ENCODE data around the gene VASN. TPM values are rescaled to one million over a fixed set of nuclear protein-coding genes. Genes with fewer than 3 reads are reported as not detected.

Gene VASN
- total and polyA plus RNA-seq, 9 of the 15 experiments (the other 6 are each of a cell fraction or from before 2014, with no cell fraction given) = 0.01 to 2.5 (median 0.41) TPM; not detected in 1

DNA sequence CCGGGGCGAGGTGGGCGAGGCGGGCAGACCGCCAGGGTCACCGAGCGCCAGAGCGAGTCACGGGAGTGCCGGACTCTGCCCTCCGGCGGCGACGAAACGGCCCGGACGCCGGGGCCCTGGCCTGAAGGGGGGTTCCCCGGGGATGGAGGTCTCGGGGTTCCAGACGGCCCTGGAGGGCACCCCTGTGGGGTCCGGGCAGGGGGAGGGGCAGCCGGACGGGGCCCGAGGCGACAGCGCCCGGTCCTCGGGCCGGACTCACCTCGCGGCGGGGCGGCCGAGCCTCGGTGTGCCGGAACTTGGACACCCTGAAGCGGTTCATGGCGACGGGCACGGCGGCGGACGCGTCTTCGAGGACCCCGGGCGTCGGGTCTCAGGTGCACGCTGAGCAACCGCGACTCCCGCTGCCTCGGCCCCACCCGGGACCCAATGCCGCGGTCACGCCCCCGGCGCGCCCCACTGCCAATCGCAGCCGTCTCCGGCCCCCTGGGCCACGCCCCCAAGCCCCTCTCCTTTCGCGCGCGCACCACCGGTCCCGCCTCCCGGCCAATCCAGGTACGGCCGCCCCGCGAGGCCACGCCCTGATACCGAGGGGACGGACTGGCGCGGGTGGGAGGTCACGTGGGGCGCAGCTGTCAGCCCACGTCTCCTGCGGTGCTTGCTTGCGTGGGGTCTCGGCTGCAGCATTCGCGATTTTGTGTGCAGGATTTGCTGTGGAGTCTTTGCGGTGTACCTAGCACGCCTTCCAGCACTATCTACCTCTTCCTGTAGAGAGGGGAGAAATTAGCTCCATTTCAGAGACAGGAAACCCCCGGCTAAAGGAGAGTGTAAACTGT is 44.8 kb downstream of the VASN start, which contains the start of gene CORO7 (continued):
- TF ChIP-seq, protein P1, sequence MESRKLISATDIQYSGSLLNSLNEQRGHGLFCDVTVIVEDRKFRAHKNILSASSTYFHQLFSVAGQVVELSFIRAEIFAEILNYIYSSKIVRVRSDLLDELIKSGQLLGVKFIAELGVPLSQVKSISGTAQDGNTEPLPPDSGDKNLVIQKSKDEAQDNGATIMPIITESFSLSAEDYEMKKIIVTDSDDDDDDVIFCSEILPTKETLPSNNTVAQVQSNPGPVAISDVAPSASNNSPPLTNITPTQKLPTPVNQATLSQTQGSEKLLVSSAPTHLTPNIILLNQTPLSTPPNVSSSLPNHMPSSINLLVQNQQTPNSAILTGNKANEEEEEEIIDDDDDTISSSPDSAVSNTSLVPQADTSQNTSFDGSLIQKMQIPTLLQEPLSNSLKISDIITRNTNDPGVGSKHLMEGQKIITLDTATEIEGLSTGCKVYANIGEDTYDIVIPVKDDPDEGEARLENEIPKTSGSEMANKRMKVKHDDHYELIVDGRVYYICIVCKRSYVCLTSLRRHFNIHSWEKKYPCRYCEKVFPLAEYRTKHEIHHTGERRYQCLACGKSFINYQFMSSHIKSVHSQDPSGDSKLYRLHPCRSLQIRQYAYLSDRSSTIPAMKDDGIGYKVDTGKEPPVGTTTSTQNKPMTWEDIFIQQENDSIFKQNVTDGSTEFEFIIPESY (CRISPR knock-in tag; IDR thresholded peaks at IDR 0.05) = 0 out of 2 replicates have a peak, but pooled peaks have one; percentile 50
- peak; percentile 38; the same call in 1 of the 2 replicates for TF ChIP-seq POLR2AphosphoS5 (IDR thresholded peaks at IDR 0.05; ENCODE audit: control insufficient read depth, insufficient read depth, low read depth, low read length)
- no peak for TF ChIP-seq FOXK1 (CRISPR knock-in tag; IDR thresholded peaks at IDR 0.05; ENCODE audit: borderline replicate concordance)
- TF ChIP-seq NCOA1 (IDR thresholded peaks at IDR 0.05; ENCODE audit: low read depth) = no peak
- TF ChIP-seq SRF (CRISPR knock-in tag; IDR thresholded peaks at IDR 0.05) = peak in 1 of 2 experiments; percentile 17; a peak in 1 of 4 replicates
- TF ChIP-seq CHD1 (IDR thresholded peaks at IDR 0.05; ENCODE audit: low read length) = peak; percentile 26
- peak; percentile 70; the same call in 1 of the 2 replicates for TF ChIP-seq HDAC2 (IDR thresholded peaks at IDR 0.05)
- TF ChIP-seq ETV6 (IDR thresholded peaks at IDR 0.05; ENCODE audit: borderline replicate concordance in 1 of 2, low read depth in 2 of 2, low read length in 1 of 2) = no peak
- TF ChIP-seq ETV6 (CRISPR knock-in tag; IDR thresholded peaks at IDR 0.05; ENCODE audit: borderline replicate concordance) = no peak
- TF ChIP-seq REST (IDR thresholded peaks at IDR 0.05; ENCODE audit: borderline replicate concordance) = peak; percentile 87
- TF ChIP-seq REST (CRISPR knock-in tag; IDR thresholded peaks at IDR 0.05; ENCODE audit: low read depth) = no peak

All from K562 (cell line).